Esophagus squamous epithelium (tissue), 5 donors: ENCODE results near the gene FGB. TPM values are rescaled to one million over a fixed set of nuclear protein-coding genes. Genes with fewer than 3 reads are reported as not detected.
"Not testable (repeated sequence)": the region's sequence is repeated elsewhere in the genome, so short reads cannot be mapped to it uniquely, and the experiment has no call there.

Experiments used
- DNase-seq: peaks from one replicate; lab custom pipeline; 2025; lab: John Stamatoyannopoulos, UW
- H3K27ac ChIP-seq, 4 donors: fragments of 200-600 bp; sonication (generic); one replicate each; pipeline ENCODE4 v1.5.1; 2016 to 2019; ENCODE audit warnings: mild to moderate bottlenecking in 1 of 4
- H3K27me3 ChIP-seq, 4 donors: fragments of 200-600 bp; sonication (generic); 1 replicate in 3 of 4; 2 replicates in 1 of 4; pipeline versions ENCODE4 v1.5.1 to v1.6.0; 2017 to 2021; ENCODE audit warnings: antibody characterized with exemption in 1 of 4
- H3K36me3 ChIP-seq, 3 donors: fragments of 200-600 bp; sonication (generic); one replicate each; pipeline ENCODE4 v1.5.1; 2016 to 2019
- H3K4me1 ChIP-seq, 3 donors: fragments of 200-600 bp; sonication (generic); one replicate each; pipeline ENCODE4 v1.5.1; 2017 to 2019
- H3K4me3 ChIP-seq, 4 donors: fragments of 200-600 bp; sonication (generic); 1 replicate in 3 of 4; 2 replicates in 1 of 4; pipeline ENCODE4 v1.5.1; 2016 to 2019; ENCODE audit warnings: mild to moderate bottlenecking in 2 of 4, moderate library complexity in 1 of 4
- H3K9me3 ChIP-seq, 3 donors: fragments of 200-600 bp; sonication (generic); one replicate each; pipeline ENCODE4 v1.5.1; 2016 to 2019
- CTCF ChIP-seq, 6 experiments: fragments of 450-650 bp in 4 of 6; fragments of 200-600 bp in 2 of 6; sonication (generic) in 2 of 6; IDR thresholded peaks; one replicate each; pipeline ENCODE4 v1.5.1; 2016 to 2019; ENCODE audit warnings: antibody characterized with exemption in 6 of 6, mild to moderate bottlenecking in 4 of 6, moderate library complexity in 4 of 6
- POLR2A ChIP-seq, 4 donors: fragments of 450-650 bp; IDR thresholded peaks; one replicate each; pipeline ENCODE4 v1.6.1; 2017; ENCODE audit warnings: antibody characterized with exemption in 4 of 4, mild to moderate bottlenecking in 4 of 4, moderate library complexity in 3 of 4
- WGBS, 2 donors: methylation state at CpG; one replicate each; pipeline ENCODE4 v1.1.5; 2018; 5-methylcytosine and 5-hydroxymethylcytosine counted together
- intact Hi-C: fragments of 100-400 bp; cut with DNase I; formaldehyde crosslinking; loops from one replicate; pipeline ENCODE4 v1.15.0; 2022
- total RNA-seq, 4 donors: library from RNA; depleted of rRNA; stranded (reverse); fragments of >200 nt; gene quantifications; one replicate each; pipeline ENCODE4 v1.1.0, GENCODE V29; 2016
- donor health status: DM: yes; HTN: yes; CAD: no.

The FGB gene
- total RNA-seq, 4 donors from 2014 or later: not detected

GRCh38 chr4:154588198-154588597 is 25.4 kb downstream of the FGB start:
- 62 to 82% methylated on average over 2 of the region's 2 CpGs for WGBS, 2 donors
- intact Hi-C loops: no loop called here

GRCh38 chr4:154589296-154590197 is 26.7 kb downstream of the FGB start:
- no peaks in the 10 kb centered on the region for H3K36me3 ChIP-seq
- DNase-seq: no peak
- no peaks in the 10 kb centered on the region for H3K9me3 ChIP-seq
- 56 to 69% methylated on average over 5 to 6 of the region's 7 CpGs for WGBS, 2 donors
- intact Hi-C loops: no loop called here
- no peaks in the 10 kb centered on the region for H3K4me1 ChIP-seq
- H3K4me3 ChIP-seq: no peak overlapping the region
- TF ChIP-seq POLR2A (IDR thresholded peaks at IDR 0.05) (no peak), CTCF (IDR thresholded peaks at IDR 0.05) (no peak)
- peaks cover 0 to 19% (median 0%) of the 10 kb centered on the region in 4 donors for H3K27me3 ChIP-seq
- H3K27ac ChIP-seq: no peak overlapping the region

More at GRCh38 chr4:154588198-154588597, 25.4 kb downstream of the FGB start:
- no peaks in the 10 kb centered on the region for H3K4me1 ChIP-seq
- H3K27ac ChIP-seq: no peak overlapping the region
- no peak for TF ChIP-seq CTCF (IDR thresholded peaks at IDR 0.05)
- TF ChIP-seq POLR2A (IDR thresholded peaks at IDR 0.05): no peak
- DNase-seq: no peak
- H3K27me3 ChIP-seq: peaks cover 0 to 19% (median 0%) of the 10 kb centered on the region in 4 donors
- H3K4me3 ChIP-seq: no peak overlapping the region
- no peaks in the 10 kb centered on the region for H3K9me3 ChIP-seq
- H3K36me3 ChIP-seq: no peaks in the 10 kb centered on the region

- intact Hi-C loops: no loop called here
- no peak within 1 kb of the TSS for H3K4me3 ChIP-seq
- TF ChIP-seq CTCF (IDR thresholded peaks at IDR 0.05): no peak
- no peaks in the 10 kb centered on the region for H3K36me3 ChIP-seq
- WGBS, 2 donors: 50 to 65% methylated on average over 3 of the region's 3 CpGs
- no peaks in the 10 kb centered on the region for H3K9me3 ChIP-seq
- H3K4me1 ChIP-seq: no peaks in the 10 kb centered on the region
- H3K27me3 ChIP-seq: peaks cover 0 to 19% (median 0%) of the 10 kb centered on the region in 4 donors
- H3K27ac ChIP-seq: no peak within 1 kb of the TSS
- no peak for DNase-seq
Observed at GRCh38 chr4:154590329-154591006, 27.7 kb downstream of the FGB start, which contains the start of gene FGA. FGA (minus strand) TSS chr4:154590742; CDS start chr4:154590687, 55 bp downstream.

- H3K27me3 ChIP-seq: peaks cover 0 to 19% (median 0%) of the 10 kb centered on the region in 4 donors
- WGBS, 2 donors: 48 to 72% methylated on average over 3 of the region's 3 CpGs
- no peaks in the 10 kb centered on the region for H3K4me1 ChIP-seq
- H3K9me3 ChIP-seq: no peaks in the 10 kb centered on the region
- intact Hi-C loops: no loop called here
- no peak overlapping the region for H3K27ac ChIP-seq
- no peak for TF ChIP-seq POLR2A (IDR thresholded peaks at IDR 0.05)
- no peak overlapping the region for H3K4me3 ChIP-seq
- H3K36me3 ChIP-seq: no peaks in the 10 kb centered on the region
- DNase-seq: no peak
Observed at GRCh38 chr4:154591890-154592289, 29.1 kb downstream of the FGB start.

- no peak overlapping the region for H3K27ac ChIP-seq
- WGBS, 2 donors: 60 to 66% methylated on average over 2 of the region's 2 CpGs
- H3K9me3 ChIP-seq: no peaks in the 10 kb centered on the region
- peaks cover 0 to 16% (median 0%) of the 10 kb centered on the region in 4 donors for H3K27me3 ChIP-seq
- H3K36me3 ChIP-seq: no peaks in the 10 kb centered on the region
- H3K4me1 ChIP-seq: no peaks in the 10 kb centered on the region
- intact Hi-C loops: no loop called here
- H3K4me3 ChIP-seq: no peak overlapping the region
- no peak for DNase-seq
- TF ChIP-seq POLR2A (IDR thresholded peaks at IDR 0.05) (no peak), CTCF (IDR thresholded peaks at IDR 0.05) (no peak)
Observed at GRCh38 chr4:154593868-154594267, 31.1 kb downstream of the FGB start.

- H3K4me3 ChIP-seq, H3K9me3 ChIP-seq, H3K27ac ChIP-seq, H3K4me1 ChIP-seq, intact Hi-C loops, DNase-seq, H3K36me3 ChIP-seq: not testable (repeated sequence)
- H3K27me3 ChIP-seq: peaks cover 0 to 15% (median 0%) of the 10 kb centered on the region in 4 donors
- whole genome bisulfite sequencing, 2 donors: 80 to 93% methylated on average over 3 of the region's 3 CpGs
Observed at GRCh38 chr4:154594343-154594742, 31.5 kb downstream of the FGB start.
